CD8-positive, alpha-beta memory T cell (primary cell): Measurements from ENCODE around the gene VWDE. TPM values are rescaled to one million over a fixed set of nuclear protein-coding genes. Genes with fewer than 3 reads are reported as not detected.
A peak's percentile ranks its signal among the peaks of the same experiment; 100 is the strongest.
"Not testable (repeated sequence)": the region's sequence is repeated elsewhere in the genome, so short reads cannot be mapped to it uniquely, and the experiment has no call there.

Experiments used
- CTCF ChIA-PET: fragments of 350-600 bp; sonication (Branson Sonifier 250); formaldehyde crosslinking; loops from one replicate; lab custom pipeline; 2021; ENCODE audit warnings: antibody characterized with exemption; lab: Charles Lee
- POLR2A ChIA-PET: fragments of 350-600 bp; sonication (Branson Sonifier 250); formaldehyde crosslinking; loops from one replicate; lab custom pipeline; 2021; ENCODE audit warnings: antibody characterized with exemption; lab: Charles Lee
- DNase-seq, 5 donors: peaks; one replicate each; pipeline versions ENCODE4 v3.0.0 to v3.0.0-alpha.2; 2020 to 2022; ENCODE audit warnings: mixed read lengths in 1 of 5
- H3K27ac ChIP-seq: one replicate; pipeline ENCODE4 v1.7.0; 2013; ENCODE audit warnings: low read depth, mild to moderate bottlenecking, low read length, moderate library complexity
- H3K27me3 ChIP-seq: 2 replicates; pipeline ENCODE4 v1.7.0; 2013; ENCODE audit warnings: low read length, mild to moderate bottlenecking; ENCODE audit not compliant: insufficient read depth, poor library complexity, severe bottlenecking
- H3K36me3 ChIP-seq: 2 replicates; pipeline ENCODE4 v1.7.0; 2013; ENCODE audit warnings: mild to moderate bottlenecking, low read length, moderate library complexity; ENCODE audit not compliant: insufficient read depth
- H3K4me1 ChIP-seq: 2 replicates; pipeline ENCODE4 v1.7.0; 2013; ENCODE audit warnings: mild to moderate bottlenecking, low read length, moderate library complexity; ENCODE audit not compliant: insufficient read depth
- H3K4me3 ChIP-seq: 2 replicates; pipeline ENCODE4 v1.7.0; 2013; ENCODE audit warnings: mild to moderate bottlenecking, low read length
- H3K9me3 ChIP-seq: 2 replicates; pipeline ENCODE4 v1.7.0; 2013; ENCODE audit warnings: mild to moderate bottlenecking, low read length
- H3K27ac Mint-ChIP-seq, 8 donors: one replicate each; pipeline ENCODE4 v1.8.0; 2020 to 2021; ENCODE audit warnings: mixed read lengths in 8 of 8, mild to moderate bottlenecking in 6 of 8, inconsistent platforms in 3 of 8, moderate library complexity in 3 of 8
- H3K27me3 Mint-ChIP-seq, 2 donors: one replicate each; pipeline ENCODE4 v1.8.0; 2020 to 2021; ENCODE audit warnings: mixed read lengths in 2 of 2, mild to moderate bottlenecking in 1 of 2, moderate library complexity in 1 of 2
- H3K36me3 Mint-ChIP-seq, 3 donors: one replicate each; pipeline ENCODE4 v1.8.0; 2020 to 2021; ENCODE audit warnings: mixed read lengths in 3 of 3, inconsistent platforms in 1 of 3, mild to moderate bottlenecking in 1 of 3
- H3K4me1 Mint-ChIP-seq, 3 donors: one replicate each; pipeline ENCODE4 v1.8.0; 2020 to 2021; ENCODE audit warnings: mixed read lengths in 3 of 3, inconsistent platforms in 1 of 3, mild to moderate bottlenecking in 1 of 3
- H3K4me3 Mint-ChIP-seq, 7 donors: one replicate each; pipeline ENCODE4 v1.8.0; 2020 to 2021; ENCODE audit warnings: mixed read lengths in 7 of 7, mild to moderate bottlenecking in 6 of 7, moderate library complexity in 4 of 7, inconsistent platforms in 2 of 7
- H3K9me3 Mint-ChIP-seq, 5 donors: one replicate each; pipeline ENCODE4 v1.8.0; 2020 to 2022; ENCODE audit warnings: mixed read lengths in 5 of 5, mild to moderate bottlenecking in 3 of 5, moderate library complexity in 2 of 5, inconsistent platforms in 1 of 5
- polyA plus RNA-seq: library from polyadenylated mRNA; unstranded; fragments of 300-500 nt; fragmentation: Illumina TruSeq; gene quantifications from one replicate; pipeline ENCODE4 v1.2.3, GENCODE V29; 2021
- total RNA-seq, 2 experiments: library from RNA; stranded (reverse); gene quantifications; one replicate each; pipeline ENCODE4 v1.2.3, GENCODE V29; 2021

The VWDE gene
- under 1 TPM; 0.55 to 0.71 TPM for total RNA-seq
- polyA plus RNA-seq = 0.25 TPM

DNA sequence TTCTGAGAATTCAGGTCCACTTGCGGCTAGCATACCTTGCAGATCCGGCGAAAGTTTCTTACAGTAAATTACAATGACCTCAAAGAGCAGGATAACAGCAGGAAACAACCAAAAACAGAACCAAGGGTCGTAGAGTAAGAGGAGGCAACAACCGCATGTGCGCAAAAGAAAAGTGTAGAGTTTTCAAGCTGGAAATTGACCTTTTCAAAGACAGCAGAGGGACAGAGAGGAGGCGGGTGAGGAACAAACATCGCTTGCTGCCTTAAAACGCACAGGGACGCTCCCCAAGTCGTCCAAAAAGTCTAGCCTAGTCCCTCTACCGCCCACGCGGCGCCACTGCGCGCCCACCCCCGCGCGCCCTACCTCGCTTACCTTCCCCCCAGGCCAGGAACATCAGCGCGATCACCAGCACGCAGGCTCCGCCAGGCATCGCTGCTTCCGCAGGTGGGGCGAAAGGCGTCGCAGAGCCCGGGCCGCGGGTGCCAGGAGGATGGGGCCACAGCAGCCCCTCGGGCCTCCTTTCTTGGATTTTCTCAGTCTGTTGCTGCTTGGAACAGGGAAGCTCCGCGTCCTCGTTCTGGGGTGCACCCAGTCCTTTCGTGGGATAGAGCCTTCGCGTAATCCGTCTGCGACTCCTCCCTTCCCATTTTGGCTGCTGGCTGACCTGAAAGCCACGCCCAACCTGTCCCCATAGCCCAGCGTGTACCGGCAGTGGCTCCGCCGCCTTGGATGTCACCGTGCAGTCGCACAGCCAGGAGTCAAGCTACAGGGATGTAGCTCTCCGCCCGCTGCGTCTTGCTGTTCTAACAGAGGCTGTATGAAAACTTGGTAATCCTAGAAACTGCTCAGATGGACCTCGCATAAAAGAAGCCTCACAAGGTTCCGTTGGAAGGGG lies at the start of gene VWDE:
TSS of gene VWDE (minus strand) at position 579 of the 895 bp plus-strand sequence. CDS start at position 430, 149 bp downstream.
- peak within 1 kb of the TSS; percentile 79 to 87 (median 84) for H3K4me3 Mint-ChIP-seq
- ChIA-PET CTCF (interaction anchor here (1.9 kb wide), 1 partner anchor 87 kb away, joined by 4 read pairs; no protein-coding TSS in a partner anchor), POLR2A (no interaction called here)

DNA sequence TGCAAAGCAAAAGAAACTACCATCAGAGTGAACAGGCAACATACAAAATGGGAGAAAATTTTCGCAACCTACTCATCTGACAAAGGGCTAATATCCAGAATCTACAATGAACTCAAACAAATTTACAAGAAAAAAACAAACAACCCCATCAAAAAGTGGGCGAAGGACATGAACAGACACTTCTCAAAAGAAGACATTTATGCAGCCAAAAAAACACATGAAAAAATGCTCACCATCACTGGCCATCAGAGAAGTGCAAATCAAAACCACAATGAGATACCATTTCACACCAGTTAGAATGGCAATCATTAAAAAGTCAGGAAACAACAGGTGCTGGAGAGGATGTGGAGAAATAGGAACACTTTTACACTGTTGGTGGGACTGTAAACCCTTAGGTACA lies 49.5 kb upstream of the VWDE start:
- H3K36me3 ChIP-seq, CTCF ChIA-PET, H3K27me3 Mint-ChIP-seq, POLR2A ChIA-PET, H3K9me3 Mint-ChIP-seq, H3K4me3 Mint-ChIP-seq, H3K4me1 ChIP-seq, H3K9me3 ChIP-seq, H3K4me3 ChIP-seq, H3K27me3 ChIP-seq, H3K27ac ChIP-seq, H3K27ac Mint-ChIP-seq, H3K4me1 Mint-ChIP-seq, DNase-seq, H3K36me3 Mint-ChIP-seq: not testable (repeated sequence)

More for the DNA sequence above, at the start of gene VWDE:
- peaks cover 14 to 21% of the 10 kb centered on the region in 2 donors for H3K27me3 Mint-ChIP-seq
- H3K27me3 ChIP-seq = no peaks in the 10 kb centered on the region
- peak within 1 kb of the TSS; percentile 72 for H3K27ac ChIP-seq
- H3K4me1 Mint-ChIP-seq = peaks cover 17 to 25% (median 17%) of the 10 kb centered on the region in 3 donors
- H3K36me3 ChIP-seq = no peaks in the 10 kb centered on the region
- no peaks in the 10 kb centered on the region for H3K9me3 ChIP-seq
- H3K4me3 ChIP-seq = peak within 1 kb of the TSS; percentile 49
- DNase-seq = peak; percentile 3 to 70 (median 15)
- no peaks in the 10 kb centered on the region for H3K4me1 ChIP-seq
- peak within 1 kb of the TSS in 6 of 8 donors; percentile 8 to 86 (median 60) for H3K27ac Mint-ChIP-seq
- no peaks in the 10 kb centered on the region for H3K36me3 Mint-ChIP-seq
- peaks cover 0 to 5% (median 0%) of the 10 kb centered on the region in 5 donors for H3K9me3 Mint-ChIP-seq

DNA sequence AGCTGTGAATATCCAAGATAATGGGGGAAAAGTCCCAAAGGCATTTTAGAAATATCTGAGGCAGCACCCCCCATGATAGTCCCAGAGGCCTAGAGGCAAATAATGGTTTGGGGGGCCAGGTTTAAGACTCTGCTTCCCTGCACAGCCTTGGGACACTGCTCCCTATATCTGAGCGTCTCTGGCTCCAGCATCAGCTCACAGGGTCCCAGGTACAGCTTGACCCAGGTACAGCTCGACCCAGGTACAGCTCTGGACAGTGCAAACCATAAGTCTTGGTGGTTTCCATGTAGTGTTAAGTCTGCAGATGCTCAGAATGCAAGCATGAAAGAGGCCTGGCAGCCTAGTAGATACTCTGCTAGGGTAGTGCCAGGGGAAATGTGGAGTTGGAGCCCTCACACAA lies 47.0 kb upstream of the VWDE start:
- no peak for DNase-seq
- Mint-ChIP-seq H3K27me3 (peaks cover 5 to 10% of the 10 kb centered on the region in 2 donors), H3K4me1 (no peaks in the 10 kb centered on the region), H3K27ac (no peak overlapping the region), H3K4me3 (no peak overlapping the region), H3K9me3 (no peaks in the 10 kb centered on the region), H3K36me3 (no peaks in the 10 kb centered on the region)
- POLR2A ChIA-PET = no interaction called here
- Histone ChIP-seq H3K27me3 (no peaks in the 10 kb centered on the region), H3K4me1 (no peaks in the 10 kb centered on the region), H3K36me3 (no peaks in the 10 kb centered on the region), H3K9me3 (no peaks in the 10 kb centered on the region), H3K4me3 (no peak overlapping the region), H3K27ac (no peak overlapping the region)
- CTCF ChIA-PET = no interaction called here

DNA sequence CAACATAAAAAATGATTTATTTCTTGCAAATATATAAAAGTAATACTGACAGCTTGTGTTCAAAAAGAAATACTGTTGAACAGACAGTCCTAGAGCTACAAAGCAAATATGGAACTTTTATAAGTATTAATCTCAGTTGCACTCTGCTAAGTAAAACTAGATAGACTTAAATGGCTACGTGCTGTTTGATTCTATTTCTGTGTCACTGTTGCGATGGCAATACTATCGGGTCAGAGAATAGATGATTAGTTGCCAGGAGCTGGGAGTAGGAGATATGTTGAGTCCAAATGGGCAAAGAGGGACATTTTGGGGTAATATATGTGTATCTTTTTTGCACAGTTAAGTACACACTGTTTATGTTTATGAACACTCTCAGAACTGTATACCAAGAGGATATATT lies 41.1 kb upstream of the VWDE start:
- H3K27ac Mint-ChIP-seq = no peak overlapping the region
- H3K4me3 Mint-ChIP-seq = no peak overlapping the region
- CTCF ChIA-PET = no interaction called here
- no peak overlapping the region for H3K27ac ChIP-seq
- no peaks in the 10 kb centered on the region for H3K27me3 ChIP-seq
- H3K36me3 Mint-ChIP-seq = no peaks in the 10 kb centered on the region
- POLR2A ChIA-PET = no interaction called here
- no peaks in the 10 kb centered on the region for H3K36me3 ChIP-seq
- no peaks in the 10 kb centered on the region for H3K4me1 ChIP-seq
- H3K9me3 Mint-ChIP-seq = no peaks in the 10 kb centered on the region
- no peaks in the 10 kb centered on the region for H3K4me1 Mint-ChIP-seq
- DNase-seq = no peak
- H3K9me3 ChIP-seq = no peaks in the 10 kb centered on the region
- peaks cover 2 to 13% of the 10 kb centered on the region in 2 donors for H3K27me3 Mint-ChIP-seq
- H3K4me3 ChIP-seq = no peak overlapping the region

DNA sequence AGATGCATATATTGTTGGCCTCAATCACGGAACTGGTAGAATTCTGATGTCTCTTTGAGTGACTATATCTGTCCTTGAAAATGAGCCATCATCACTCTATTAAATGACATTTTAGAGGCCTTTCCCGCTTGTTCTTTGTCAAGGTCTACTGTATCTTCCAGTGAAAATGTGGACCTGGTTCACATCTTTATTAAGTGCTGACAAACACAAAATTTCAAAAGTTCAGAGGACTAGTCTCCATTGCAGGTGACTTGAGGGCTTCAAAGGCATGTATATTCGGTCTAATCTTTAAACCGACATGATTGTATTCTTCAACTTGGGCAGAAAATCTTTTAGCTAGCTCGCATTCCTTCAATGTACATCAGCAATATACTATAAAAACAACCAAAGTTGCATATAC lies 36.6 kb upstream of the VWDE start:
- Histone ChIP-seq H3K36me3 (no peaks in the 10 kb centered on the region), H3K4me3 (no peak overlapping the region), H3K9me3 (no peaks in the 10 kb centered on the region), H3K4me1 (no peaks in the 10 kb centered on the region), H3K27me3 (no peaks in the 10 kb centered on the region), H3K27ac (no peak overlapping the region)
- no peak for DNase-seq
- no peaks in the 10 kb centered on the region for H3K9me3 Mint-ChIP-seq
- peaks cover 4 to 16% of the 10 kb centered on the region in 2 donors for H3K27me3 Mint-ChIP-seq
- CTCF ChIA-PET = no interaction called here
- H3K27ac Mint-ChIP-seq = no peak overlapping the region
- no peak overlapping the region for H3K4me3 Mint-ChIP-seq
- POLR2A ChIA-PET = no interaction called here
- no peaks in the 10 kb centered on the region for H3K4me1 Mint-ChIP-seq
- no peaks in the 10 kb centered on the region for H3K36me3 Mint-ChIP-seq

DNA sequence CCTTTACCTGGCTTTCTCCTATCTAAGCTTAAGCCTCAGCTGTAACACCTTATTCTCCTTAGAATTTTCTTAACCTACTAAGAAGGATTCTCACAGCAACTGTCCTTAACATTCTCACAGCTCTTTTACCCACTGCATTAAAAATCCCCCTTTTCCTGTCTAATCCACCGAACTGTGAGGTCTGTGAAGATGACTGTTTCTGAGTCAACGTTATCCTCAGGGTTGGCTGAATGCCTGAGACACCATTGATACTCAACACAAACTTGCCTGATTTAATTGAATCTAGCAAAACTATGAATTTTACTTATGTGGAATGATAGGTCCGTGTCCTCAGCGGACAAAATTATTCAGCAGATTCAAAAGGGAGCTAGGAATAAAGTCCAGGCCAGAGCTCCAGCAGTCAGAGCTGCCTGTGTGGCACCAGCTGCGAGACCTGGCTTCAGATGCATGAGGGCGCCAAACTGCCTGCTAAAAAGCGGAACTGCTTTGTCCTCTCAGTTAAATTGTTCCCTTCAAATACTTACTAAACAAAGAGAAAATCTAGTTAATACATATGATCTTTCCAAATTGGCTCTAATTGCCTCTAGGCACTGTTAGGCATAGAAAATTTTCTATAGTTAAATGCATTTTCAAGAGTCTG lies 33.4 kb upstream of the VWDE start:
- no peaks in the 10 kb centered on the region for H3K9me3 ChIP-seq
- POLR2A ChIA-PET = no interaction called here
- H3K27ac Mint-ChIP-seq = no peak overlapping the region
- no peaks in the 10 kb centered on the region for H3K4me1 ChIP-seq
- no peaks in the 10 kb centered on the region for H3K27me3 ChIP-seq
- H3K4me3 Mint-ChIP-seq = no peak overlapping the region
- DNase-seq = no peak
- CTCF ChIA-PET = interaction anchor here (1.2 kb wide), 1 partner anchor 21 kb away, joined by 5 read pairs; no protein-coding TSS in a partner anchor
- no peak overlapping the region for H3K4me3 ChIP-seq
- H3K36me3 Mint-ChIP-seq = no peaks in the 10 kb centered on the region
- H3K27ac ChIP-seq = no peak overlapping the region
- peaks cover 4 to 13% of the 10 kb centered on the region in 2 donors for H3K27me3 Mint-ChIP-seq
- H3K9me3 Mint-ChIP-seq = no peaks in the 10 kb centered on the region
- no peaks in the 10 kb centered on the region for H3K4me1 Mint-ChIP-seq
- H3K36me3 ChIP-seq = no peaks in the 10 kb centered on the region

DNA sequence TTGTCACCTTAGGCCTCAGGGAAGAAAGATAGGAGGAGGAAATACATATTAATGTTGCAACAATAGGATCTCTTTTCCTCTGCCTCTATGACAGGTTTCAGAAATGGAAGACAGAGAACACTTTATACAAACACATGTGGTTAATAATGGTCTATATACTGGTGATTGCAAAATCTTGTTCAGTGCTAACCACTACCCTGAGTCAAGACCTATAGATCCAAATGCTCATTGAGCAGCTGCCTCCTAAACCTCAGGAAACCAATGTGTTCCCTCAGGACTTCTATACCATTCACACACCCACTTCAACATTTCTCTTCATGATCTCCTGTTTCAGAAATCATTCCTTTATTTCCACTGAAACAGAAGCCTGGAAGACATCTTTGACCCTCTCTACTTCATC lies 32.5 kb upstream of the VWDE start:
- Histone ChIP-seq H3K36me3 (no peaks in the 10 kb centered on the region), H3K4me1 (no peaks in the 10 kb centered on the region), H3K27ac (no peak overlapping the region), H3K27me3 (no peaks in the 10 kb centered on the region), H3K9me3 (no peaks in the 10 kb centered on the region), H3K4me3 (no peak overlapping the region)
- H3K9me3 Mint-ChIP-seq = no peaks in the 10 kb centered on the region
- ChIA-PET POLR2A (no interaction called here), CTCF (interaction anchor here (1.2 kb wide), 1 partner anchor 22 kb away, joined by 5 read pairs; no protein-coding TSS in a partner anchor)
- H3K27me3 Mint-ChIP-seq = peaks cover 6 to 13% of the 10 kb centered on the region in 2 donors
- no peak for DNase-seq
- H3K4me3 Mint-ChIP-seq = no peak overlapping the region
- no peak overlapping the region for H3K27ac Mint-ChIP-seq
- no peaks in the 10 kb centered on the region for H3K4me1 Mint-ChIP-seq
- no peaks in the 10 kb centered on the region for H3K36me3 Mint-ChIP-seq
